Stimulated activated naive CD8-positive, alpha-beta T cell treated with anti-CD3 and anti-CD28 coated beads, Interleukin-15, Interleukin-2, amounts not matched to agents 100 ng/mL and 50 ng/mL, for 24 hours (primary cell): ENCODE data around the gene SGTA.

Experiments
- H3K27ac Mint-ChIP-seq: one replicate; pipeline ENCODE4 v1.8.0; 2021; ENCODE audit warnings: mild to moderate bottlenecking, mixed read lengths
- H3K27me3 Mint-ChIP-seq: one replicate; pipeline ENCODE4 v1.8.0; 2021; ENCODE audit warnings: mixed read lengths
- H3K36me3 Mint-ChIP-seq: one replicate; pipeline ENCODE4 v1.8.0; 2021; ENCODE audit warnings: low read depth, mixed read lengths
- H3K4me1 Mint-ChIP-seq: one replicate; pipeline ENCODE4 v1.8.0; 2021; ENCODE audit warnings: low read depth, mixed read lengths
- H3K4me3 Mint-ChIP-seq: one replicate; pipeline ENCODE4 v1.8.0; 2021; ENCODE audit warnings: mild to moderate bottlenecking, mixed read lengths
- H3K9me3 Mint-ChIP-seq: one replicate; pipeline ENCODE4 v1.8.0; 2021; ENCODE audit warnings: mixed read lengths

SGTA gene

GRCh38 chr19:2736550-2737190 lies 46.4 kb downstream of the SGTA start:
- Mint-ChIP-seq H3K4me1 (peaks cover 15% of the 10 kb centered on the region), H3K9me3 (no peaks in the 10 kb centered on the region), H3K36me3 (peaks cover 38% of the 10 kb centered on the region), H3K27ac (no peak overlapping the region), H3K4me3 (no peak overlapping the region), H3K27me3 (peaks cover 4% of the 10 kb centered on the region)

DNA sequence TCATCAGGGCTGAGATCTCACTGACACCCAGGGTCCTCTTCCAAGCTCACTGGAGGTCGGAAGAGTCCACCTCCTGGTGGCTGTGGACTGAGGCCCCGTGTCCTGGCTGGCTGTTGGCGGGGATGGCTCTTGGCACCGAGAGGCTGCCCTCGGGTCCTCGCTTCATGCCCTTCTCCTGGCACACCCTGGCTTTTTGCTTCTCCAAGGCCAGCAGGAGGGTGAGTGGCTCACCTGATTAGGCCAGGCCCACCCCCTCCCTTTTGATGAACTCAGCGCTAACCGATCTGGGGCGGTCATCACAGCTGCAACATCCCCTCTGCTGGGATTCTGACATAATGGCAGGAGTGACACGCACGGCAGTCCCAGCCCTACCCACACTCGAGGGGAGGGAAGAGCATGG lies 47.7 kb downstream of the SGTA start:
- H3K4me3 Mint-ChIP-seq = no peak overlapping the region

DNA sequence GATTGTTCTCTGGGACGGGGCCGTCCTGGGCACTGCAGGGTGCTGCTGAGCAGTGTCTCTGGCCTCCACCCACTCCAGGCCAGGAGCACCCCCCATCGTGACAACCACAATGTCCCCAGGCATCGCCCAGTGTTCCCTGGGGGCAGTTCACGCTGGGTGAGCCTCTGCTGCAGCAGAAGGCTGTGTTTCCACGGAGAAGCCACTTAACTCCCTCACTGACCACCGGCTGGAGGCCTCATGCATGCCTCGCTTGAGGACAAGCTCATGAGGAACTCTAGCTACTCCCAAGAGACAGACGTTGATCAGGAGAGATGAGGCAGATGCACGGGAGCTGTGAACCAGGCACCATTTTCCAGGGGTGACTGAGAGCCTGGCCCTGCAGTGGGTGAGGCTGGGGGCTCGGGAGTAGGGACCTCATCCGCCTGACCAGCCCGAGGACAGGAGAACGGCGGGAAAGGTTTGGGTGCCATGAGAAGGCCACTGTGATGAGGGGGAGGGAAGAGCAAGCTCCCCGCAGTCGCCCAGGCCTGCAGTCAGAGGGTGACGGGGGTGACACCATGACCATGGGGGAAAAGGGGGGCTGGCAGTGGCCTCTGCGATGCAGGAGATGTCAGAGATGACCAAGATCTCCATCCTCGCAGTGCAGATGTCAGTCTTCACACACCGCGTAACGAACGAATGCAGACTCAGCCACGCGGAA lies 48.3 kb downstream of the SGTA start:
- Mint-ChIP-seq H3K27ac (no peak overlapping the region), H3K36me3 (peaks cover 38% of the 10 kb centered on the region)

More for the DNA sequence above, 47.7 kb downstream of the SGTA start:
- Mint-ChIP-seq H3K4me1 (peaks cover 15% of the 10 kb centered on the region), H3K36me3 (peaks cover 38% of the 10 kb centered on the region), H3K27ac (no peak overlapping the region), H3K9me3 (no peaks in the 10 kb centered on the region), H3K27me3 (no peaks in the 10 kb centered on the region)

GRCh38 chr19:2733930-2734588 lies 49.0 kb downstream of the SGTA start:
- no peak overlapping the region for H3K27ac Mint-ChIP-seq
- peaks cover 38% of the 10 kb centered on the region for H3K36me3 Mint-ChIP-seq

More for the DNA sequence above, 48.3 kb downstream of the SGTA start:
- no peaks in the 10 kb centered on the region for H3K27me3 Mint-ChIP-seq
- H3K9me3 Mint-ChIP-seq = no peaks in the 10 kb centered on the region
- H3K4me1 Mint-ChIP-seq = peaks cover 12% of the 10 kb centered on the region
- no peak overlapping the region for H3K4me3 Mint-ChIP-seq

GRCh38 chr19:2732883-2733282 lies 50.2 kb downstream of the SGTA start:
- Mint-ChIP-seq H3K27me3 (no peaks in the 10 kb centered on the region), H3K27ac (no peak overlapping the region), H3K4me3 (no peak overlapping the region), H3K4me1 (no peaks in the 10 kb centered on the region), H3K36me3 (peaks cover 33% of the 10 kb centered on the region), H3K9me3 (no peaks in the 10 kb centered on the region)

More at GRCh38 chr19:2733930-2734588, 49.0 kb downstream of the SGTA start:
- no peak overlapping the region for H3K4me3 Mint-ChIP-seq
- H3K27me3 Mint-ChIP-seq = no peaks in the 10 kb centered on the region
- H3K4me1 Mint-ChIP-seq = peaks cover 8% of the 10 kb centered on the region
- no peaks in the 10 kb centered on the region for H3K9me3 Mint-ChIP-seq

DNA sequence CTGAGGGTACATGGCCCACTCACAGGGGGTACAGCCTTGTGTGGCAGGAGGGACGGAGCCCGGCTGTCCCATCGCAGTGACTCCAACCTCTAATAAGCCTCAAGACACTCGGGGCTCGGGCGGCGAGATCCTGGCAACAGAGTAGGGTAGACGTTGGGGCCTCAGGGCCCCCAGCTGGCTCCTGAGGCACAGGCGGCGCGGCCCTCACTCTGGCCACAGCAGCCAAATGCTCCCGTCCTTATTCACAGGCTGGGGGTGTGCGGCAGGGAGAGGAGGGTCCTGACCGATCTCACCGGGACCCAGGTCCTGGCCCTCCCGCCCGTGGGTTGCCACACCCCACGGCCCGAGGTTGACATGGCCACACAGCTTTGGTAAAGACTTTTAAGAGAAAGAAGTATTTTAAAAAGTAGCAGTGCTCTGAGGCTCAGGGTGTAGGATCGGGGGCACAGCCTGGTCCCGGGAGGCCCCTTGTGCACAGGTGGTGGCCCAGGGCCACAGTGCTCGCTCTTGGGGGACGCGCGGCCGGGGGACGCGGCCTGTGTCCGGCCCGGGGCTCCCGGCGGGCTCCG lies 50.8 kb downstream of the SGTA start:
- H3K36me3 Mint-ChIP-seq = peaks cover 33% of the 10 kb centered on the region
- no peaks in the 10 kb centered on the region for H3K4me1 Mint-ChIP-seq
- H3K9me3 Mint-ChIP-seq = no peaks in the 10 kb centered on the region
- H3K4me3 Mint-ChIP-seq = no peak overlapping the region
- H3K27ac Mint-ChIP-seq = no peak overlapping the region
- no peaks in the 10 kb centered on the region for H3K27me3 Mint-ChIP-seq

GRCh38 chr19:2731181-2731995 lies 51.7 kb downstream of the SGTA start:
- no peak overlapping the region for H3K4me3 Mint-ChIP-seq
- H3K4me1 Mint-ChIP-seq = peaks cover 4% of the 10 kb centered on the region
- H3K9me3 Mint-ChIP-seq = no peaks in the 10 kb centered on the region
- no peaks in the 10 kb centered on the region for H3K27me3 Mint-ChIP-seq
- H3K27ac Mint-ChIP-seq = no peak overlapping the region
- H3K36me3 Mint-ChIP-seq = peaks cover 25% of the 10 kb centered on the region

GRCh38 chr19:2729943-2730818 lies 52.9 kb downstream of the SGTA start:
- Mint-ChIP-seq H3K27ac (no peak overlapping the region), H3K4me3 (no peak overlapping the region), H3K4me1 (peaks cover 4% of the 10 kb centered on the region), H3K27me3 (no peaks in the 10 kb centered on the region), H3K36me3 (peaks cover 15% of the 10 kb centered on the region), H3K9me3 (no peaks in the 10 kb centered on the region)

- H3K27me3 Mint-ChIP-seq = peaks cover 4% of the 10 kb centered on the region
- H3K9me3 Mint-ChIP-seq = no peaks in the 10 kb centered on the region
- H3K4me3 Mint-ChIP-seq = no peak overlapping the region
- H3K27ac Mint-ChIP-seq = no peak overlapping the region
- H3K4me1 Mint-ChIP-seq = peaks cover 4% of the 10 kb centered on the region
- H3K36me3 Mint-ChIP-seq = peaks cover 2% of the 10 kb centered on the region
Measured at GRCh38 chr19:2728783-2729387, 54.2 kb downstream of the SGTA start.

DNA sequence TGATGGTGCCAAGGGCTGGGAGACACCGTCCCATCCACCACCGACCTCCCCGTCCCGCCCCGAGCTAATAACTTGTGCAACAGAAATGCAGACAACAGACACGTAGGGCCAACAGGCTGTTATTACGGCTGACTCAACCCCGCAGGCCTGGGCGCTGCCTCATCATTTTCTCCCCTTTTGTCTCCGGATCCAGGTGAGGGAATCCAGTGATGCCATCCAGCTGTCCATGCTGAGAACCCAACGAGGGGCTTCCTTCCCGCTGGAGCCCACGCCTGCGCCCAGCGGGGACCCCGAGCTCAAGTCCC lies 55.5 kb downstream of the SGTA start:
- Mint-ChIP-seq H3K27ac (no peak overlapping the region), H3K4me3 (no peak overlapping the region), H3K36me3 (no peaks in the 10 kb centered on the region), H3K4me1 (peaks cover 4% of the 10 kb centered on the region), H3K9me3 (no peaks in the 10 kb centered on the region), H3K27me3 (peaks cover 4% of the 10 kb centered on the region)

- H3K4me3 Mint-ChIP-seq = no peak overlapping the region
- peaks cover 4% of the 10 kb centered on the region for H3K4me1 Mint-ChIP-seq
Measured at GRCh38 chr19:2726904-2727639, 56.0 kb downstream of the SGTA start.

GRCh38 chr19:2726160-2726855 lies 56.8 kb downstream of the SGTA start:
- H3K27me3 Mint-ChIP-seq = peaks cover 10% of the 10 kb centered on the region
- peaks cover 4% of the 10 kb centered on the region for H3K4me1 Mint-ChIP-seq
- no peaks in the 10 kb centered on the region for H3K36me3 Mint-ChIP-seq
- no peak overlapping the region for H3K4me3 Mint-ChIP-seq
- H3K27ac Mint-ChIP-seq = no peak overlapping the region
- no peaks in the 10 kb centered on the region for H3K9me3 Mint-ChIP-seq

More at GRCh38 chr19:2726904-2727639, 56.0 kb downstream of the SGTA start:
- H3K27me3 Mint-ChIP-seq = peaks cover 5% of the 10 kb centered on the region
- H3K9me3 Mint-ChIP-seq = no peaks in the 10 kb centered on the region
- H3K36me3 Mint-ChIP-seq = no peaks in the 10 kb centered on the region
- H3K27ac Mint-ChIP-seq = no peak overlapping the region
